Gastrocnemius medialis (tissue), 4 donors: Measurements from ENCODE around the gene LGMN. TPM values are rescaled to one million over a fixed set of nuclear protein-coding genes. Genes with fewer than 3 reads are reported as not detected.
A peak's percentile ranks its signal among the peaks of the same experiment; 100 is the strongest.

Source experiments
- ATAC-seq, 2 donors: fragments of 150-250 bp; one replicate each; pipeline ENCODE4 v1.9.1; 2016
- DNase-seq, 2 donors: peaks; one replicate each; pipeline ENCODE4 v3.0.0-alpha.2; 2019
- H3K27ac ChIP-seq, 4 donors: fragments of 200-600 bp; sonication (generic); 1 replicate in 1 of 4; 2 replicates in 3 of 4; pipeline ENCODE4 v1.5.1; 2016 to 2018; ENCODE audit warnings: mild to moderate bottlenecking in 2 of 4, moderate library complexity in 1 of 4
- H3K27me3 ChIP-seq, 3 donors: fragments of 200-600 bp; sonication (generic) in 2 of 3; 1 replicate in 1 of 3; 2 replicates in 2 of 3; pipeline versions ENCODE4 v1.5.1 to v1.6.0; 2016 to 2019; ENCODE audit warnings: mild to moderate bottlenecking in 1 of 3, moderate library complexity in 1 of 3
- H3K36me3 ChIP-seq, 2 donors: fragments of 200-600 bp; sonication (generic) in 1 of 2; one replicate each; pipeline ENCODE4 v1.5.1; 2017 to 2018
- H3K4me1 ChIP-seq, 2 donors: fragments of 200-600 bp; sonication (generic) in 1 of 2; one replicate each; pipeline ENCODE4 v1.5.1; 2016 to 2017; ENCODE audit warnings: mild to moderate bottlenecking in 2 of 2
- H3K4me3 ChIP-seq, 4 donors: fragments of 200-600 bp; sonication (generic) in 3 of 4; 1 replicate in 1 of 4; 2 replicates in 3 of 4; pipeline ENCODE4 v1.5.1; 2016 to 2019; ENCODE audit warnings: mild to moderate bottlenecking in 2 of 4
- H3K9me3 ChIP-seq, 3 donors: fragments of 200-600 bp; sonication (generic) in 2 of 3; 1 replicate in 1 of 3; 2 replicates in 2 of 3; pipeline ENCODE4 v1.5.1; 2016 to 2019
- POLR2A ChIP-seq, 2 donors: fragments of 450-650 bp; IDR thresholded peaks; one replicate each; pipeline ENCODE4 v1.6.1; 2017; ENCODE audit warnings: antibody characterized with exemption in 2 of 2, mild to moderate bottlenecking in 2 of 2, moderate library complexity in 2 of 2
- in situ Hi-C, 4 donors: fragments of 200-750 bp; cut with MboI; loops; one replicate each; pipeline versions ENCODE4 v1.15.0 to v1.8.0; 2017; ENCODE audit warnings: low sequenced_read_pairs in 4 of 4
- intact Hi-C: fragments of 100-400 bp; cut with DNase I; formaldehyde crosslinking; loops from one replicate; pipeline ENCODE4 v1.15.1; 2023; ENCODE audit warnings: low total_unique reads
- total RNA-seq, 4 donors: library from RNA; depleted of rRNA; stranded (reverse); fragments of >200 nt; gene quantifications; one replicate each; pipeline versions ENCODE4 v1.1.0 to v1.2.3, GENCODE V29; 2016
- TF ChIP-seq, protein P1 (sequence below), 5 experiments: fragments of 450-650 bp in 3 of 5; fragments of 200-600 bp in 2 of 5; sonication (generic) in 2 of 5; IDR thresholded peaks in 4 of 5; conservative IDR thresholded peaks in 1 of 5; 1 replicate in 4 of 5; 2 replicates in 1 of 5; pipeline ENCODE4 v1.5.1; 2016 to 2019; ENCODE audit warnings: antibody characterized with exemption in 5 of 5, mild to moderate bottlenecking in 3 of 5, moderate library complexity in 3 of 5

The LGMN gene
- total RNA-seq, 4 donors from 2014 or later, result 53.5 to 78.5 (median 62.8) TPM

- no peak for DNase-seq
- Histone ChIP-seq H3K9me3 (no peaks in the 10 kb centered on the region), H3K4me1 (peaks cover 0 to 8% of the 10 kb centered on the region in 2 donors), H3K36me3 (peaks cover 0 to 20% of the 10 kb centered on the region in 2 donors), H3K4me3 (no peak overlapping the region), H3K27me3 (no peaks in the 10 kb centered on the region), H3K27ac (peak overlapping the region in 2 of 4 donors; percentile 8 to 26)
- TF ChIP-seq, protein P1, sequence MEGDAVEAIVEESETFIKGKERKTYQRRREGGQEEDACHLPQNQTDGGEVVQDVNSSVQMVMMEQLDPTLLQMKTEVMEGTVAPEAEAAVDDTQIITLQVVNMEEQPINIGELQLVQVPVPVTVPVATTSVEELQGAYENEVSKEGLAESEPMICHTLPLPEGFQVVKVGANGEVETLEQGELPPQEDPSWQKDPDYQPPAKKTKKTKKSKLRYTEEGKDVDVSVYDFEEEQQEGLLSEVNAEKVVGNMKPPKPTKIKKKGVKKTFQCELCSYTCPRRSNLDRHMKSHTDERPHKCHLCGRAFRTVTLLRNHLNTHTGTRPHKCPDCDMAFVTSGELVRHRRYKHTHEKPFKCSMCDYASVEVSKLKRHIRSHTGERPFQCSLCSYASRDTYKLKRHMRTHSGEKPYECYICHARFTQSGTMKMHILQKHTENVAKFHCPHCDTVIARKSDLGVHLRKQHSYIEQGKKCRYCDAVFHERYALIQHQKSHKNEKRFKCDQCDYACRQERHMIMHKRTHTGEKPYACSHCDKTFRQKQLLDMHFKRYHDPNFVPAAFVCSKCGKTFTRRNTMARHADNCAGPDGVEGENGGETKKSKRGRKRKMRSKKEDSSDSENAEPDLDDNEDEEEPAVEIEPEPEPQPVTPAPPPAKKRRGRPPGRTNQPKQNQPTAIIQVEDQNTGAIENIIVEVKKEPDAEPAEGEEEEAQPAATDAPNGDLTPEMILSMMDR (IDR thresholded peaks at IDR 0.05 in 4 of 5, conservative IDR thresholded peaks at IDR 0.05 in 1 of 5), result no peak
- no peak for TF ChIP-seq POLR2A (IDR thresholded peaks at IDR 0.05)
- in situ Hi-C loops (no loop called here), intact Hi-C loops (no loop called here)
- no peak for ATAC-seq
Measured at GRCh38 chr14:92729634-92730358, 18.6 kb downstream of the LGMN start.

- H3K36me3 ChIP-seq, result peaks cover 0 to 20% of the 10 kb centered on the region in 2 donors
- no peak for DNase-seq
- no peak for ATAC-seq
Measured at GRCh38 chr14:92728759-92729364, 19.6 kb downstream of the LGMN start.

DNA sequence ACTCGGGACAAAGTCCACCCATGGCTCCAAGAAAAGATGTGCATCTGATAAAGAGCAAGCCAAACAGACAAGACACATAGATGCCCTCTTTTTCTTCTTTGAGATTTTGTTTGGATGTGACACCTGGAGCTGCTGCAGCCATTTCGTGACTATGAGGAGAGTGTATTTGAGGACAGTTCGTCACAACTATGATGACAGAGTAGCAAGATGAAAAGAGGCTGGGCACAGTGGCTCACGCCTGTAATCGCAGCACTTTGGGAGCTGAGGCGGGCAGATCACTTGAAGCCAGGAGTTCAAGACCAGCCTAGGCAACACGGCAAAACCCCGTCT, 21.5 kb downstream of the LGMN start:
- H3K9me3 ChIP-seq, result no peaks in the 10 kb centered on the region
- in situ Hi-C loops (no loop called here), intact Hi-C loops (no loop called here)
- H3K27me3 ChIP-seq, result no peaks in the 10 kb centered on the region
- DNase-seq, result no peak
- H3K27ac ChIP-seq, result peak overlapping the region in 2 of 4 donors; percentile 32 to 46
- ATAC-seq, result no peak
- peaks cover 0 to 12% of the 10 kb centered on the region in 2 donors for H3K4me1 ChIP-seq
- no peak overlapping the region for H3K4me3 ChIP-seq
- TF ChIP-seq, protein P1 (IDR thresholded peaks at IDR 0.05 in 4 of 5, conservative IDR thresholded peaks at IDR 0.05 in 1 of 5), result no peak
- no peak for TF ChIP-seq POLR2A (IDR thresholded peaks at IDR 0.05)
- H3K36me3 ChIP-seq, result peaks cover 0 to 11% of the 10 kb centered on the region in 2 donors

More at GRCh38 chr14:92728759-92729364, 19.6 kb downstream of the LGMN start:
- intact Hi-C loops, result no loop called here
- Histone ChIP-seq H3K27ac (no peak overlapping the region), H3K4me3 (no peak overlapping the region), H3K9me3 (no peaks in the 10 kb centered on the region), H3K4me1 (peaks cover 0 to 12% of the 10 kb centered on the region in 2 donors), H3K27me3 (no peaks in the 10 kb centered on the region)
- in situ Hi-C loops, result no loop called here
- TF ChIP-seq, protein P1 (IDR thresholded peaks at IDR 0.05 in 4 of 5, conservative IDR thresholded peaks at IDR 0.05 in 1 of 5), result no peak
- no peak for TF ChIP-seq POLR2A (IDR thresholded peaks at IDR 0.05)

- Histone ChIP-seq H3K4me3 (no peak overlapping the region), H3K27me3 (no peaks in the 10 kb centered on the region), H3K9me3 (no peaks in the 10 kb centered on the region), H3K27ac (peak overlapping the region; percentile 32 to 61 (median 44)), H3K36me3 (peaks cover 0 to 6% of the 10 kb centered on the region in 2 donors), H3K4me1 (peaks cover 0 to 12% of the 10 kb centered on the region in 2 donors)
- intact Hi-C loops (no loop called here), in situ Hi-C loops (no loop called here)
- no peak for TF ChIP-seq POLR2A (IDR thresholded peaks at IDR 0.05)
- TF ChIP-seq, protein P1 (IDR thresholded peaks at IDR 0.05 in 4 of 5, conservative IDR thresholded peaks at IDR 0.05 in 1 of 5), result no peak
- ATAC-seq, result peak; percentile 32 to 65
- DNase-seq, result peak; percentile 29 to 55
Measured at GRCh38 chr14:92726135-92726932, 22.1 kb downstream of the LGMN start.
